NCI-H1694 treated with DMSO at 0.1 percent for 48 hours (cell line): ENCODE results near the gene STARD13.
A peak's percentile ranks its signal among the peaks of the same experiment; 100 is the strongest.

Experiments used
- DNase-seq: peaks from one replicate; lab custom pipeline; 2025; lab: John Stamatoyannopoulos, UW

Gene STARD13

DNA sequence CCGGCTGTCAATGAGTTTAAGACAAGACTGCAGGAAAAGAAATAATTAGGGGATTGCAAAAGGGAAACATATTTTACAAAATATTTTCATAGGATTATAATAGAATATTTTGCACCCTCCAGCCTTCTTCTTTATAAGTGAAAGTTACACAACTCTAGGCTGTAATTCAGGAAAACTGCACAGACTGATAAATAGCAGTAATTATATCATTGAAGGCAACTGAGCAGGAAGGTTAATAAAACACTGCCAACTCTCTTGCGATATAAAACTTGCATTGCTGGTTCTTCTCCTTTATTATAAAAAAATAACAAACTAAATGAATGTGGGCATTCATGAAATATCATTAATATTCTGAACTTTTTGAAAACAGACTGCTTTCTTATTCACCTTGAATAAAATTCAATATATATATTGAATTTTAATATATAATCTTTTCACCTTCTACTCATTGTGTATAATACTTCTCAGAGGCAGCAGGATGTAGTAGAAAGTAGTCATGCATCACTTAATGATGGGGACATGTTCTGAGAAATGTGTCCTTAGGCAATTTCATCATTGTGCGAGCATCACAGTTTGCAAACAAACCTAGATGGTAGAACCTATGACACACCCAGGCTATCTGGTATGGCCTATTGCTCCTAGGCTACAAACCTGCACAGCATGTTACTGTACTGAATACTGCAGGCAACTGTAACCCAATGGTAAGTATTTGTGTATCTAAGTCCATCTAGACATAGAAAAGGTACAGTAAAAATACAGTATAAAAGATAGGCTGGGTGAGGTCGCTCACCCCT is 24.9 kb upstream of the STARD13 start:
- DNase-seq: no peak

DNA sequence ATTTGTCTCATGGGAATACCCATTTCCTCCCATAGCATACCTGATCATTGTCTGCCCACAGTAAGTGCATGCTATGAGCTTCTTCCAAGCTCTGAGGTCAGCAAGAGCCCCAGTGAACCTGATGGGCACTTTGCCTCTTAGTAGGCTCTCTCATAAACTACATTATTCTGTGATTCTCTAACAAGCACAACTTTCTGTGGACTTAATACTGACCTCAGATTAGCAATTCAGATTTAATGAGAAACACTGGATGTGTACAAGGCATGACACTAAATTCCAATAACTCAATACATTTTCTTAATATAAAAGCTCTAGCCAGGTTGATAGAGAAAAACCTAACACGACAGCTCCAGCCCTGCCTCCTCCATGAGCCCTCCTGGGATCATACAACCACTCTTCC is 23.3 kb upstream of the STARD13 start:
- no peak for DNase-seq

DNA sequence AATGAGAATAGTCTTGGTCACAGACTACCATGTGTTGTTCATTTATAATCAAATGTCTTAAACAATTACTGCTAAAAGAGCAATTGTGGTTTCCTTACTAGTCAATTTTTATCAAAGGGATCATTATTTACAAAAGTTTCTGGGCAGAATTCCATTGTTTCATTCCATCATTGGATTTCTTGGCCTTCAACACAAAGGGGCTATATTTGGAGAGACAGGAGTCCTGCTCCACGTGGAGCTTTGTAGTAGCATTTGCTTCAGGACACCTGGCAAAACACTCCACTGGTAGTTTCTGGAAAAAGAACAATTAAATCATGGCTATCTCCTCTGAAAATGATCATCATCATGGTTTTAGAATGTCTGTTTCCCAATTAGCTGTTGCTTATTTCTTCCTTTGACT is 22.3 kb upstream of the STARD13 start:
- DNase-seq: no peak

DNA sequence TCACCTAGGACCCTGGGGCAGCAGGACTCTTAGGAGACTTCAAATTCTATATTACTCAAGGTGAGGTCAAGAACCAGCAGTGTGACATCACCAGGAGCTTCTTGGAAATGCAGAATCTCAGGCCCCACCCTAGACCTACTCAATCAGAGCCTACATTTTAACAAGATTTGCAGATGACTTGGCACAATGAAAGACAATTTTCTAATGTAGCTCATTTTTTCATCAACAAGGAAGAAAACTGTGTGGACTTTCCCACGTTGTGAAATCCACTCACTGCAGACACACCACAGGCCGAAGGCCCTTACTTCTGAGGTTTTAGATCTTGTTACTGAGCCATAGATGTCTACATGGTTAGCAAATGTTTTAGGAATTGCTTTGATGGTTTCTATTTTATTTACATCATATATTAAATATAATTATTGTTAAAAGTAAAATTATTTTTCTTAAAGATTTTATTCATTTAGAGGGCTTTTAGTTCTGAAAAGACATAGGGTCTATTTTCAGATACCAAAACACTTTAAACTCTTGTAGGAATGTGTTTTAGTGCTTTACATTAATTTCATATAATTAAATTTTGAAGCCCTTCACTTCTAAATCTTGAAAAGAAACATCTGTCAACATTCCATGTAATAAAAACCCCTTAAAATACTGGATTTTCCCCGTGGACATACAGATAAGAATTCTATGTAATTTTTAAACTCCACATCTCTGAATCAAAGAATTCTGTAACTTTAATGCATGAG is 18.5 kb upstream of the STARD13 start:
- no peak for DNase-seq

DNA sequence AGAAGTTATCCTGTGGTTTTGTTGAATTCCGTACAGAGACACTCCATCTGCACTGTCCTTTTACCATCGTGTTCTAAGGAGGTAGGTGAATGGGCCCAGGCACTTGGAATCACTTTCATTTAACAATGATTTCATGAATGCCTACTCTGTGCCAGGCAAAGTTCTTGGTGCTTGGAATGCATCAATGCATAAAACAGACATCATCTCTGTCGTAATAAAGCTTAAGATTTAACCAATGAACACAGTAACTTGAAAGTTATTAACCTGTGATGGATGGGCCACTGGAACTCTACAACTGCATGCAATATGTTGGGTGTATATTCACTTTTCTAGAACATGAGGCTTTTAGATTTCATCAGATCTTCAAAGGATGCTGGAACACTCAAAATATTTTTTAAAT is 14.1 kb upstream of the STARD13 start:
- no peak for DNase-seq

DNA sequence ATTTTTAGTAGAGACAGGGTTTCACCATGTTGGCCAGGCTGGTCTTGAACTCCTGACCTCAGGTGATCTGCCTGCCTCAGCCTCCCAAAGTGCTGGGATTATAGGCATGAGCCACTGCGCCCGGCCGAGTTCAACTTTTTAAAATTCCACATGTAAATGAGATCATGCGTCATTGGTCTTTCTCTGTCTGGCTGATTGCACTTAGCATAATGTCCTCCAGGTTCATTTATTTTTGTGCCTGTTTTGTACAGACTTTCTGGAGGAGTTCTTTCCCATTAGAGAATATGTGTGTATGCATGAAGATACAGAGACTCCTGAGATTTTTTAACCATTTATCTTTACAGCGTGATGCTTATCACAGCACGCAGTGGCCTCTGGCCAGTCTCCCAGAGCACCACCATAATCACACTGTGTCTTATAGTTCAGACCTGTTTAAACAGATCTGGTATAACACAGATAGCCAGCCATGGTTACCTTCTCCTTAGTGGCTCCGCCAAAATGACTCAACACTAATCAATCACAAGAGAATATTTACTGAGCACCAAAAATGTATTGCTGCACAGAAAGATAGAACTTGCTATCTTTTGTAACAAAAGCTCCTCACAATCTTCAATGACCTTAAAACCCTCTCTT is 11.4 kb upstream of the STARD13 start:
- no peak for DNase-seq

DNA sequence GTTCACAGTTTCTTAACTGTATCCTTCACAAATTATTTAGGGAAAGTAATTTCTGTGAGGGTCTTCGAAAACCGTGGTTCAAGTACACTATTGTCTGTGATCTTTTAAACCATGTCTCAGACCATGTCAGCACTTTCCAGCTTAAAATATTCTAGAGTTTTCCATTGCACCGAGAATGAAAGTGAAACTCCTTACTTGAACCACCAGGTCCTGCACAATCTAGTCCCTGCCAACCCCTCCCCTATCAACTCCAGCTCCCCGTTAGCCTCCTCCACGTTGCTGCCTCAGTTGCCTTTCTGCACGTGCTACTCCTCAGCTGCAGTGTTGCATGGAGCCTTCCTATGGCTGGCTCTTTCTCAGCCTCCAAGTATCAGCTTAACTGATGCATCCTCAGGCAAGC is 7.2 kb upstream of the STARD13 start:
- no peak for DNase-seq

DNA sequence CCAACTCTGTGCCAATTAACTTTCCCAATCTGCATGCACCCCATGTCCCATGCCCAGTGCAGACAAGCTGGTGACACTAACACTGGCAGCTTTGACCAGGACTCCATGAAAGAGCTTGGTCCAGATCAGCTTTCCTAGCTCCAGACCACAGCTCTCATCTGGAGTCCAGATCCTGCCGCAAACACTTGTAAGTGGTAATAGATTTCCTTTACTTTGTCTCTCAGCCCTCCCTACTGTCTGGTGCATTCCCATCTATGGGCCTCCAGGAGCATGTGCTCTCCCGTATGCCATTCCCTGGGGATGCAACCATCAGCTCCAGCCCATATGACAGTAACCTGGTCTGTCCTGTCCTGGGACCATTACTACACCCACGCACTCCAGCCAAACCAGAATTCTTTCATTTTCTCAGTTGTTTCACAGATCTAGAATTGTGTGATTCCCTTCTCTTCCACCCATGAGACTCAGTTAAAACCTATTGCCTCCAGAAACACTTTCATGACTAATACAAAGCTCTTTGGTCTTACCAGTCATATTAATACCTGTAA is 4.9 kb upstream of the STARD13 start:
- no peak for DNase-seq

DNA sequence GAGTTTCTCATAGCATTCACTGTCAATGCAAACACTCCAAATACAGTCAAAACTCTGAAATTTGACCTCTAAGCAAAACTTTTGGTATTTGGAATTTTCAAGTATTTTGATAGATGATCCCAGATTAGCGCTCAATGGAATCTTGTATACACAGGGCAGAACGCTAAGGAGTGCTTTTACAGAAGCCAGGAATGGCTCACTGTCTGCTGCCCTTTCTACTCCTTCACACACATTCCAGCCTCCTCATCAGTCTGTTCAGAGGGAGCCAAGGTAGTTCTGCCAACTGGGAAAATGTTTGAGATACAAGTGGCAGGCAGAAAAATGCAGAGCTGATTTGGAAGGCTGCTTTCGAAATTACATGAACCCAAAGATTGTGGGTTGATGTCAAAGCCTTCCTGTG is 4.4 kb upstream of the STARD13 start:
- no peak for DNase-seq

DNA sequence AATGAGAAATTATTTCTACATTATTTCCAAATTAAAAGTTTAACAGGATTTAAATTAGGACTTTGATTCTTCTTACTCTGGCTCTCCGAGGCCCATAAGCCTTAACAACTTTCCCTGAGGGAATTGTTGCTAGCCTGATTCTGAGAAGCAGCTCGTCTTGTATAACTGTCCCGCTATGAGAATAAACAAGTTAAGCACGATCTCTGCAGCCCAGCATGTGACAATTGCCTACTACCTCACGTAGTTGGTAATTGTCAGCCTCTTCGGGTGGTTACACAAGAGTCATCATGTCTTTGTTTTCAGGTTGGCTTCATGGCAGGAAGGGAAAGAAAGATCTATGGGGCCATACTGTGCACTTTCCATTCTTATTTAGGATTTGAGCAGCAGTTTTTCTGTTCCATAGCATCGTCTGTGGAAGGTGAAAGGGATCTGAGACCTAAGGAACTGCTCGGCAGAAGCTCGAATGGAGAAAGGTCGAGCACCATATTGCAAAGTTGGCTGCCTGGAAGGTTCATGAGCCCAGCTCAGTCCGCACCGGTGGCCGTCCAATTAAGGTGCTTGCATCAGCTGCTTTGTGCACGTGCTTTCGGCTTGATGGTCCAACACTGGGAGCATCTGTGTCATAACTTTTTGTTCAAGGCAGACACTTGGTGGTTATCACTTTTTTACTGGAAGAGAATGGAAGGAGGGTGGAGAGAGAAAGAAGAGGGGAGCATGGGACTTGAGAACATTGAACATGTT is 1.8 kb upstream of the STARD13 start:
- DNase-seq: no peak

DNA sequence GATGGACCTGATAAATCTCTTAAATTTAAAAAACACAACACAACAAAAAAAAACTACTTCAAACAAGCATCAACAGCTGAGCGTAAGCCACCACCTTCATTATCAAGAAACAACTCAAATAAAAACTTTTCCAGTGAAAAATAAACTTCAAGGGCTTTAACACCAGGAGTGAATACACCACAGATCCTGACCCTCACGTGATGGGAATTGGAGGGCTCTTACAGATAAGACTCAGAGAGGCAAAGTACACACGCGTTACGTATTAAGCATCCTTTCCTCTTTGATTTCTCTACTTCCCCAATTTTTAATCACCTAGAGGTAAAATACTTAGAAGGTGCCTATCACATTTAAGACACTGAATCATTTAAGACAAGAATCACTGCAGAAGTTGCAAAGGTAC is 573 bp upstream of the STARD13 start:
- no peak for DNase-seq

DNA sequence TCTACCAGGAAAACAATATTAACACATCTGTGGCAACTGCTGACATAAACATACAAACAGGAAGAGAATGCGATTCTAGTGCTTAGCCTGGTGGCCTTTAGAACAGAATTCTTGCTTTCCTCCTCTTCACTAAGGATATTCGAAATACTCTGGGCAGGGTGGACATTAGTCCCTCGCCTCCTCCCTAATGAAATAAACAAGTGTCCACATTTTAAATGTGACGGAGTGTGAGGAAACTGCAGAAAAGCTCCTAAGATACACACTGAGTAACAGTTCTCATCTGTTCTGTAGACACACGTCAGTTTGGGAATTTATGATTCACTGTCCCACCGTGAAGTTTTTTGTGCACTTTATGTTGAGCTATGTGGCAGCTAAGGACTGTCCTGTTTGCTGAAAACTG is 639 bp downstream of the STARD13 start:
- no peak for DNase-seq

DNA sequence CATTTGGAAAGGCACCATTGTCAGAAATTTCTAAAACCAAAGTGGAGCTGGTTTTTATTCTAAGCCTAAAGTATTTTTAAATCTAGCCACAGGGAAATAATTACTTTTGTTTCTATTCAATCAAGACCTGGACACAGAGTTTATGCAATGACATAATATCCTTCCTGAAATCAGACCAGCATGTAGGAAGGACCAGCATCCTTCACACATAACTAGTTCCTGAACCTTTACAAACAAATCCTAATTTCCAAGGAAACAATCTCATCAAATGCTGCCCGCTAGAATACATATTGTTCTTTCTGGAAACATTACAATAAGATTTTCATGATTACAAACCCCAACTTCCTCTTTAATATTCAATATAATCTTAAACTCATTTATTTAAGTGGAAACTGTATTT is 1.5 kb downstream of the STARD13 start:
- DNase-seq: no peak

DNA sequence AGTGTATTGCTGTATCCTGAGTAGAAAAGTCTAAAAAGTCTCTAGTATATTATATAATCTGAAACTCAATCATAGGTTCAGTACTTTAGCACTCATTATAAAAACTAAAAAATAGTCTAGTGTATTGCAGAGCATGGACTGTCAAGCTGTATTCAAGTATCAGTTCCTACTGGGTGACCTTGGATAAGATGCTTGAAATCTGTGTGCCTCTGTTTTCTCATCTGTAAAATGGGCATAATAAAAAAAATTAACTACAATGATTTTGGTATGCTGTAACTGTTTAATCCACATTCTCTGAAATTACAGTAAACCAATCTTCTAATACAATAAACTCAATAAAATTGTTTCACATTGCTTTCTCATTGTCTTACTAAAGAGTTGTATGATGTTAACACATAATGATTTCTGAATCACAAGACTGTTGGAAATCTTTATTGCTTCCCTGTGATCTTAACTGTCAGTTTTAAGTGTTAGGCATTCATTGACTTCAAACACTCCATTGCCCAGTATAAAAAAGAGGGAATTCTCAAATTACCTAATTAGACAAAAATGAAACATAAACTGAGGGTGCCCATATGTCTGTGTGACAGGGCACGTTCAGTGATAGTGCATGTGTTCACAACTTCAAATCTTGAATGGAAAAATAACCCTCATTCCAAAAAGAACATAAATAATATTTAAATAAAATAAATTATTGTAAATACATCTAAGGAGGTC is 2.2 kb downstream of the STARD13 start:
- peak; percentile 25 for DNase-seq

DNA sequence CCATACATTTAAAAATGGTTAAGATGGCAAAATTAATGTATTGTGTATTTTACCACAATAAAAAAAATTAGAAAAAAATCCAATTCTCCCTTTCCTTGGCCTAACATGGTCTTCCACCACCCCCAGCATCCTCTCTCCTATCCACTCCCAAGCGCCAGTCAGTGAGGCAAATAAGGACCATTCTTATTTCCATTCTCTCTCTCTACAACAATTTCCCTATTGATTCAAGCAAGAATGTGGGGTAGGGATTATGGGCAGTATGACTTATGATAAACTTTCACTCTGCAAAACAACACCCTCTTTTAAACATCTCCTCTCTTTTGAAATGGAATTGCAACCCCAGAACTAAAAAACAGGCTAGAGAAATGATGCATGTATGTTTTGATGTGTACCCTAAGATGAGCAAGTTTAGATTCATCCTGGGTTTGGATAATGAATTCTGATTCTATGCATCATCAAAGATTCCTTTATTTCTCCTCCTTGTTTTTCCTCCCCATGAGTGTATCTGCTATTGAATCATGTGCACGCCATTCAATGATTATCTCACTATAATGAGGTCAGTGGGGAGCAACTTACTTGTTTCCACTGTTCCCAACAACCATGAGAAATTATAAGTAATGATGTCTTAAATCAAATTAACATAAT is 3.5 kb downstream of the STARD13 start:
- DNase-seq: no peak

DNA sequence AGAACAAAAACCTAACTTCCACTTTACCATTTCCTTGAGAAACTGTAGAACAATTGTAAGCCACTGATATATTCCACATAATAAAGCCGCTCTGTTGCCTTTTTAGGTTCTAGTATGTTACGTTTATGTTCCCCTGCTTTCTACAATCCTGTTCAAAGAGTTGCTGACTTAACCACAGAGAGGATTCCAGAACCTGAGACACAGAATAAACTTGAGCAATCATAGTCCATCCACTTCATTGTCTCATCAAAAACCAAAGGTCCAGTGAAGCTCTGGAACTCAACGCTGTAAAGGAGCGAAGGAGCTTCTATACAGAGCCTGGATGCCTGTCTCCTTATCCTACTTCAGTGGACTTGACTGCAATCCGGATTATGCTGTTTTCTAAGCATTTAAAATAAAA is 4.6 kb downstream of the STARD13 start:
- no peak for DNase-seq

DNA sequence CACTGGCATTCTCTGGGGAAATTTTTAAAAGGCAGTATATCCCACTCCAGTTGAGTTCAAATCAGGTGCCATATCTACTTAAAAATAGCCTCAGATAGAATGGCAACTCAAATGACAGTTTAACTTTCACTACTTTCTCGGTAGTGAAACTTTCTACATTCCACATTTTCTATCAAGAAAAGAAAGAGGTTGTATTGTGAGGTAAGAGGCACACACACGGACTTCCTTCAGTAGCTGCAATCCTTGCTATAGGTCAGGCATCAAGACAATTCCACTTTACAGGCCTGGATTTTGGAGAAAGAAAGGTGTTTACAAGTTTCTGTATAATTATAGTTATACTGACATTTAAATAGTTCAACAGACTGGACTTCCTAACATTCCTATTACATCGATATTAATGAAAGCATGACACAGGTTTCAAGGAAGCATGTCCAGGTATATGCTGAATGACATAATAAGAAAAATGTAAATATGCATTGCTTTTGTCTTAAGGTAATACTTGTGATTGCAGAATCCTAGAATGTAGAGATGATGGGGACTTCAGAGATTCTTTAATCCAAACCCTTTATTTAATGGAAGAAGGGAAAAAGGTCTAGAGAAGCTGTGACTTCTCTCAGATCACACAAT is 5.2 kb downstream of the STARD13 start:
- no peak for DNase-seq

DNA sequence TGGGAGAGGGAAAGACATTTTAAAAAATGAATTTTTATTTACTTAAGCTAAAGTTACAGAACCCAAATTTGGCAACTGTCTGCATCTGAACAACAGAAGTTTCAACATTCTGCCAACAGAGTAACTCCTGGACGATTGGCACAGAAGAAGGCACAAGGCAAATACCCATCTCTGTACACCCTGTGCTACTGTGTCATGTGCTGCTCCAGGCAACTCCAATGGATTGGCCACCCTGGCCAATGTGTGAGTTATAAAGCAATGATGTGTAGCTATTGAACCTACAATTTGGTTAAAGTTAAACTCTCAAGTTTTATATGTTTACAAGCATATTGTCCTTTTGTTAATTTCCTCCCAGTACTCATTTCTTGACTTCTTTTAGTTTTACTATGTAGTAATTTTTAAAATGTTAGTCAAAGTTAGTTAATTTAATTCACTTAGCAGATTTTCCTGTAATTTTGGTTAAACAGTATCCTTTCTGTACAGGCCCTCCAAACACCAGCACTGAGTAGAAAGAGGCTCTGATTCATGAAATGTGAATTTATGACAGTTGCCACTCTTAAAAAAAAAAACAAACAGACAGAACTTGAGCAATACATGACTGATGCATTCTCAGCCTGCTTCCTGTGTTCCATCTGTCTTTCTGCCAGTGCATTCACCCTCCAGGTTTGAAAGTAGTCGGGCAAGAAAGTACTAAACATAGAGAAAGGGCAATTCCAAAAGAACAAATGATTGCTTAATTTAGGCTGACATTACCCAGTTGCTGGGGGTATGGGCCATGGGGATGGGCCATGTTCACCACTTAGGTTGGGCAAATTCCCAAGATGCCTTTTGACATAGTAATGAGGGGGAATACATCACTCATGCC is 5.9 kb downstream of the STARD13 start:
- peak; percentile 0 for DNase-seq

DNA sequence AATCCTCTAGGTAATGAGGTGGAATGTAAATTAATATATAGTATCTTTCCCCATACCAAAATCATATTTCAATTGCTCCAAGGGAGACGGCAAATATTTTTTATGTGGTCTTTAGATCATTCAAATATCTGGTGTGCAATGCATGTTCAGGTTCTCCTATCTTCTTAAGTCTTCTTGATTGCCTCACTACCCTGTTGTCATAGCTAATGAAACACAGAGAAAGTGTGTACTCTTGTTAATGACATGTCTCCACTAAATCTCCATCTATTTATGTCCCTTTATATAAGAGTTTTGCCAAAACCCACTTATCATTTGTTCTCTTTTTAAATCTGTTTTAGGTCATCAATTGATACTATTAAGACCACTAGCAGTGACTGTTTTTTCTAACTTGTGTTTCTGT is 6.6 kb downstream of the STARD13 start:
- DNase-seq: no peak

DNA sequence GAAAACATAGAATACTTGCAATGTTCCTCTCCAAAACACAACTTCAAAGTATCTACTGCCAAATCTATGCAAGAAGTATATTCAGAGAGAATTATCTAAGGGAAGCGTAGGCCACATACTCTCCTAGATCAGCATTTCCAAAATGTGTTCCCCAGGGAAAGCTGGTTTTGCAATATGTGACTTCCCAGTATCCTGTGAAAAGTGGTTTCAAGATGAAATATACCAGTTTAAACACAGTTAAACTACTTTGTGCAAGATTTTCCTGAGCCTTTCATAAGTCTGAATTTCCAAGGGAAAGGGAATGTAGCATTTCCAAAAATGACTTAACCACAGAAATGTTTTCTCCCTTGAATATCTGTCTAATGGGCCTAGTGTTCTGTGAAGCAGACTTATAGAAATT is 7.6 kb downstream of the STARD13 start:
- no peak for DNase-seq
